HepG2 (cell line): ENCODE measurements around the gene TMED6. TPM values are rescaled to one million over a fixed set of nuclear protein-coding genes. Genes with fewer than 3 reads are reported as not detected.

ENCODE experiments used
- ASH2L ChIP-seq: fragments of 300-600, 200-600 bp; sonication (generic); IDR thresholded peaks from 2 replicates; pipeline ENCODE4 v1.7.0; 2017; ENCODE audit warnings: low read depth, mild to moderate bottlenecking, moderate library complexity, mixed read lengths, low read length; ENCODE audit not compliant: insufficient read length
- POGK ChIP-seq: sonication (generic); formaldehyde crosslinking; conservative IDR thresholded peaks from 2 replicates; pipeline ENCODE4 v1.8.0; 2022; ENCODE audit warnings: mild to moderate bottlenecking, moderate library complexity, missing genetic modification reagents
- RXRA ChIP-seq: sonication (generic); formaldehyde crosslinking; IDR thresholded peaks from 2 replicates; pipeline ENCODE4 v1.5.1; 2020; ENCODE audit warnings: missing genetic modification reagents
- SRSF1 ChIP-seq: fragments of 200-400 bp; formaldehyde crosslinking; optimal IDR thresholded peaks from 2 replicates; pipeline ENCODE3; 2017; ENCODE audit warnings: mild to moderate bottlenecking, low read depth, low read length, moderate library complexity
- ZBTB40 ChIP-seq, 2 experiments: fragments of 450-650 bp in 1 of 2; sonication (generic) in 1 of 2; formaldehyde crosslinking in 1 of 2; IDR thresholded peaks; 2 replicates each; pipeline versions ENCODE4 v1.6.1 to v1.8.0; 2016 to 2022; ENCODE audit warnings: antibody characterized with exemption in 1 of 2, mild to moderate bottlenecking in 1 of 2, missing genetic modification reagents in 1 of 2
- ZNF18 ChIP-seq: sonication (generic); formaldehyde crosslinking; IDR thresholded peaks from 2 replicates; pipeline ENCODE4 v1.8.0; 2022; ENCODE audit warnings: mild to moderate bottlenecking, missing genetic modification reagents; ENCODE audit not compliant: insufficient replicate concordance
- ZNF800 ChIP-seq: sonication (generic); formaldehyde crosslinking; IDR thresholded peaks from 2 replicates; pipeline ENCODE4 v1.4.0; 2020; ENCODE audit warnings: missing genetic modification reagents
- ZSCAN5A ChIP-seq: sonication (generic); formaldehyde crosslinking; IDR thresholded peaks from 2 replicates; pipeline ENCODE4 v1.8.0; 2022; ENCODE audit warnings: mild to moderate bottlenecking, missing genetic modification reagents, borderline replicate concordance
- polyA plus RNA-seq, 8 experiments: library from polyadenylated mRNA; depleted of rRNA in 3 of 8; stranded (reverse) in 7 of 8; unstranded in 1 of 8; fragments of >200 nt; fragmentation: Illumina TruSeq in 4 of 8; extraction: Trizol in 4 of 8; gene quantifications; 2 replicates each; pipeline versions ENCODE4 v1.2.1 to v1.2.3, GENCODE V29; 2011 to 2016; ENCODE audit warnings: low read depth in 4 of 8, missing spikeins in 1 of 8, mixed read lengths in 1 of 8; ENCODE audit not compliant: insufficient read depth in 1 of 8
- total RNA-seq, 5 experiments: library from RNA; depleted of rRNA; stranded (reverse); fragments of >200 nt; fragmentation: Illumina TruSeq; extraction: Trizol; gene quantifications; 2 replicates each; pipeline ENCODE4 v1.2.3, GENCODE V29; 2016; ENCODE audit warnings: low read depth in 1 of 5

Gene TMED6
- total and polyA plus RNA-seq, 2 of the 13 experiments (the other 11 are each of a cell fraction or from before 2014, with no cell fraction given): 9.8 to 14.4 TPM

GRCh38 chr16:69326172-69326873 is 25.3 kb downstream of the TMED6 start (continued):
- TF ChIP-seq ZNF18 (CRISPR knock-in tag) (no peak), POGK (CRISPR knock-in tag) (no peak), RXRA (CRISPR knock-in tag) (peak; percentile 77; the same call in 1 of the 2 replicates), ASH2L (peak; percentile 64), SRSF1 (no peak), ZNF800 (CRISPR knock-in tag) (peak; percentile 44; the same call in 1 of the 2 replicates), ZBTB40 (IDR thresholded peaks at IDR 0.05) (no peak), ZBTB40 (CRISPR knock-in tag; IDR thresholded peaks at IDR 0.05) (no peak), ZSCAN5A (CRISPR knock-in tag) (peak; percentile 49; the same call in 1 of the 2 replicates)
